T-helper 1 cell treated with Interleukin-12 subunit alpha and Interleukin-12 subunit beta and Interleukin-4 antibody, amounts not matched to agents 30 μg/mL and 1 μg/mL, for 36 hours (primary cell): ENCODE data around the gene PTPRM.

ENCODE experiments used
- H3K27ac Mint-ChIP-seq: one replicate; pipeline ENCODE4 v1.8.0; 2021; ENCODE audit warnings: mild to moderate bottlenecking, mixed read lengths
- H3K27me3 Mint-ChIP-seq: one replicate; pipeline ENCODE4 v1.8.0; 2021; ENCODE audit warnings: low read depth, mixed read lengths
- H3K36me3 Mint-ChIP-seq: one replicate; pipeline ENCODE4 v1.8.0; 2021; ENCODE audit warnings: low read depth, mixed read lengths
- H3K4me1 Mint-ChIP-seq: one replicate; pipeline ENCODE4 v1.8.0; 2021; ENCODE audit warnings: low read depth, mixed read lengths
- H3K4me3 Mint-ChIP-seq: one replicate; pipeline ENCODE4 v1.8.0; 2021; ENCODE audit warnings: mild to moderate bottlenecking, moderate library complexity, mixed read lengths
- H3K9me3 Mint-ChIP-seq: one replicate; pipeline ENCODE4 v1.8.0; 2021; ENCODE audit warnings: mixed read lengths

PTPRM gene

GRCh38 chr18:8029731-8030130, 462.6 kb downstream of the PTPRM start:
- no peak overlapping the region for H3K27ac Mint-ChIP-seq
- H3K4me3 Mint-ChIP-seq = no peak overlapping the region
- H3K9me3 Mint-ChIP-seq = no peaks in the 10 kb centered on the region
- no peaks in the 10 kb centered on the region for H3K36me3 Mint-ChIP-seq
- no peaks in the 10 kb centered on the region for H3K4me1 Mint-ChIP-seq
- no peaks in the 10 kb centered on the region for H3K27me3 Mint-ChIP-seq

- H3K27ac Mint-ChIP-seq = no peak overlapping the region
- H3K36me3 Mint-ChIP-seq = no peaks in the 10 kb centered on the region
- H3K4me1 Mint-ChIP-seq = no peaks in the 10 kb centered on the region
- no peaks in the 10 kb centered on the region for H3K27me3 Mint-ChIP-seq
- no peaks in the 10 kb centered on the region for H3K9me3 Mint-ChIP-seq
- H3K4me3 Mint-ChIP-seq = no peak overlapping the region
These were observed 463.1 kb downstream of the PTPRM start for GRCh38 chr18:8030201-8030600.

GRCh38 chr18:8031496-8031895, 464.4 kb downstream of the PTPRM start:
- no peaks in the 10 kb centered on the region for H3K9me3 Mint-ChIP-seq
- H3K27ac Mint-ChIP-seq = no peak overlapping the region
- no peaks in the 10 kb centered on the region for H3K4me1 Mint-ChIP-seq
- no peak overlapping the region for H3K4me3 Mint-ChIP-seq
- H3K36me3 Mint-ChIP-seq = no peaks in the 10 kb centered on the region
- no peaks in the 10 kb centered on the region for H3K27me3 Mint-ChIP-seq

DNA sequence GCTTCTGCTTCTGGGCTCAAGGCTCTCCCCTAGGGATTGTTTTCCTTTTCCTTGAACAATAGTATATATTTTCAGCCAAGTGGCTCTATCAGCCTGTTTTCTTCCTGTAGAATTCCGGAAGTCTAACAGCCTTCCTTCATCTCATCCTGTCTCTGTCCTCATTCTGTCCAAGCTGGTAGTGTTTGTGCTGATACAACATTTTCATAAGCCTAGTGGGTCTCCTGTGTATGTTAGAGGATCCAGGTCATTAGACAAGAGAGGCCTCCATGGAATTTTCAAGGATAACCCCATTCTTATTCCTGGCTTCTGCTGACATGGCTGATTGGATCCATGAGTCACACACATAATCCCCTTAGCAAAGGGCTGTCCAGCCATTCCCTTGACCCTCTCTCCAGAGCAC, 467.6 kb downstream of the PTPRM start:
- Mint-ChIP-seq H3K4me1 (no peaks in the 10 kb centered on the region), H3K4me3 (no peak overlapping the region), H3K36me3 (no peaks in the 10 kb centered on the region), H3K27ac (no peak overlapping the region), H3K27me3 (no peaks in the 10 kb centered on the region), H3K9me3 (no peaks in the 10 kb centered on the region)

DNA sequence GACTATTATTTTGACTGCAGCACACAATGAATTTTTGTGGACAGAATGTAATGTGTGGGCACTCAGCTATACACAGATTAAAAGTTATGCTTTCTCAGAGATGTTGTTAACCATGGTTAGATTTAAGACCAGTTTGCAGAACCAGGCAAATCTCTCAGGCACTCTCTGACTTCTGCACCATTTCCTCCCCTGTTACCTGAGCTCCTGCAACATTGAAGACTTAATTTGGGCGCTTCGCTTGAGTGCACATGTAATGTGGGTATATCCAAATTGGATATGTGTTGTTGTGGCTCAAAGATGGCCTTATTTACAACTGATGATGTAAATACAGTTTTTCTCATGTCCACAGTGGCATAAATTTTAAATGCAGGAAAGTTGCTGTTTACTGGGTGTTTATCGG, 469.4 kb downstream of the PTPRM start:
- Mint-ChIP-seq H3K27ac (no peak overlapping the region), H3K4me1 (no peaks in the 10 kb centered on the region)

GRCh38 chr18:8037296-8037695, 470.2 kb downstream of the PTPRM start:
- Mint-ChIP-seq H3K36me3 (no peaks in the 10 kb centered on the region), H3K27me3 (no peaks in the 10 kb centered on the region)

More for the DNA sequence above, 469.4 kb downstream of the PTPRM start:
- no peaks in the 10 kb centered on the region for H3K27me3 Mint-ChIP-seq
- H3K4me3 Mint-ChIP-seq = no peak overlapping the region
- H3K9me3 Mint-ChIP-seq = no peaks in the 10 kb centered on the region
- H3K36me3 Mint-ChIP-seq = no peaks in the 10 kb centered on the region

DNA sequence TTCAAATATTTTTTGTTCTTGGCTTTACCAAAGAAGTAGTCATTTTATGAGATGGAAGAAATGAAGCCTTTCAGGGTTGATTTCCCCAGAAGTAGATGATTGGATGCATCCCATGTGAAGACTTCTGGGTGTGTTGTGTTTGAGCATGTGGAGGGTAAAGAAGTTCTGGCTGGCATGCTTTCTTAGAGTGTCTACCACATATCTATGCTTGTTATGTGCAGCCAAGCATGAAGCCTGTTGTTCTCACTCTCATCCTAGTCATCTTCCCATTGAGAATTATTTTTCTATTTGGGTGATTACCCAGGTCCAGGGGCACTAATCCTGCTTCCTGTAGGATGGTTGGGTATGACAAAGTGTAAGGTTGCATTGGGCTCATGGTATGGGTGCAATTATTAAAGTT, 472.9 kb downstream of the PTPRM start:
- Mint-ChIP-seq H3K9me3 (no peaks in the 10 kb centered on the region), H3K27ac (no peak overlapping the region), H3K4me1 (no peaks in the 10 kb centered on the region), H3K27me3 (no peaks in the 10 kb centered on the region), H3K36me3 (no peaks in the 10 kb centered on the region), H3K4me3 (no peak overlapping the region)

More at GRCh38 chr18:8037296-8037695, 470.2 kb downstream of the PTPRM start:
- Mint-ChIP-seq H3K27ac (no peak overlapping the region), H3K9me3 (no peaks in the 10 kb centered on the region), H3K4me1 (no peaks in the 10 kb centered on the region), H3K4me3 (no peak overlapping the region)

DNA sequence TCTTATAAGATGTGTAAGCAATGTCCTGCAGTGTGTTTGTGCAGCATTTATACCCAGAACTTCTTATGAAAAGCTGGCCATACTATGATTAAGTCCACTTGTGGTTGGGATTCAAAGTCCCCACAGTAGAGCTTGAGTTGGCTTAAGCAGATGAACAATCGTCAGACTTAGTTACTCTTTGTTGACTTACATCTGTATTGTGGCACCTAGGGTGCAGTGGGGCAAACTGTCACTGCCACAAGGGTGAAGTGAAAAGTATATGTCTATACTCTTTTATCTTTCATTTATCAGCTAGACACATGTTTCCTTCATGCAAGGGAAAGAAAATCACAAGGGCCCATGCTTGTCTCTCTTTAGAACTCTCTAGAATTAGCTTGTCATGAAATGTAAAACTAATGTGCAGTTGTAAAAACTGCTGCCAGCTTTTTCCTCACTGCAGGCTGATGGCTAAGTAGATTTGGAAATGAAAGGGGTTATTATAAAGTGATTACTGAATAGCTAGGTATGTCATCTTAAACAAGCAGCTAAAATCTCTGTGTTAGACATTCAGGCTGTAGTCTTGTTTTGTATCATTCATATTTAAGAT, 474.5 kb downstream of the PTPRM start:
- H3K9me3 Mint-ChIP-seq = no peaks in the 10 kb centered on the region
- peaks cover 6% of the 10 kb centered on the region for H3K4me1 Mint-ChIP-seq
- H3K36me3 Mint-ChIP-seq = no peaks in the 10 kb centered on the region
- no peak overlapping the region for H3K27ac Mint-ChIP-seq
- H3K27me3 Mint-ChIP-seq = no peaks in the 10 kb centered on the region
- no peak overlapping the region for H3K4me3 Mint-ChIP-seq

DNA sequence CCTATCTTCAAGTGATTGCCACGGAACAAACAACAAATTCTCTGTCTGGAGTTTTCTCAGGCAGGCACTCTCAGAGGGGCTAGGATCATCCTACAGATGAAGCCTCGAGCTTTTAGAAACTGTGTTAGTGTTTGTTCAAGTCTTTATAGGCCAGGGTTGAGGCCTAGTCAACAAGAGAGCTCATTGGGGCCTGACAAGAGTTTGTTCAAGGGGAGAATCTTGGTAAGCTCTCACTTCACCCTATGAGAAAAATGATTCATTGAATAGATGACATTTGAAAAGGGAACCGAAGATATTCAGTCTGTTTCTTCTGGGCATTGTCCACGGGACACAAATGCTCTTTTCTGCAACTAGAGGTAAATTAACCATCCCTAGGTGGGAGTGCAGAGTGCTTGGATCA, 476.9 kb downstream of the PTPRM start:
- Mint-ChIP-seq H3K27ac (no peak overlapping the region), H3K4me1 (peaks cover 6% of the 10 kb centered on the region), H3K27me3 (no peaks in the 10 kb centered on the region), H3K36me3 (no peaks in the 10 kb centered on the region), H3K4me3 (no peak overlapping the region), H3K9me3 (no peaks in the 10 kb centered on the region)

GRCh38 chr18:8045160-8045883, 478.2 kb downstream of the PTPRM start:
- Mint-ChIP-seq H3K27me3 (no peaks in the 10 kb centered on the region), H3K9me3 (no peaks in the 10 kb centered on the region), H3K27ac (no peak overlapping the region), H3K4me1 (peaks cover 9% of the 10 kb centered on the region), H3K4me3 (no peak overlapping the region), H3K36me3 (no peaks in the 10 kb centered on the region)

- Mint-ChIP-seq H3K4me1 (peaks cover 12% of the 10 kb centered on the region), H3K36me3 (no peaks in the 10 kb centered on the region), H3K9me3 (no peaks in the 10 kb centered on the region), H3K27ac (no peak overlapping the region), H3K4me3 (no peak overlapping the region), H3K27me3 (no peaks in the 10 kb centered on the region)
These were observed 478.8 kb downstream of the PTPRM start for GRCh38 chr18:8045884-8046281.

DNA sequence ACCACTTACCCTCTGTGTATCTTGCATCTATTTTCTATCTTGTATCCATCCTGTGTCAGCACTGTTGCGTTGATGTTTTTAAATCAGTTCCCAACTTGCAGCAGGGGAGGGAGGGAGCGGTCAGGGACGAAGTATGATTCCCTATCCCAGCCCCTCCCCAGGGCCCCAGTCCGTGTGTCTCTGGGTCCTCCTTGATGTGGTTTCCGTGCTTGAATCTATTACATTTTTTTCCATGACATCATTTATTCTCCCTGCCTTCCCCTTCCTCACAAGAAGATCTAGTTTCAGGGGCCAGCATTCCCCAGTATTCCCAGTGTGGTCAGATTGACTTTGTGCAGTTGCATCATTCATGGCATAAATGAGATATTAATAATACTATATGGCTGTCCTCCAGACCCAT, 479.3 kb downstream of the PTPRM start:
- H3K27ac Mint-ChIP-seq = no peak overlapping the region

DNA sequence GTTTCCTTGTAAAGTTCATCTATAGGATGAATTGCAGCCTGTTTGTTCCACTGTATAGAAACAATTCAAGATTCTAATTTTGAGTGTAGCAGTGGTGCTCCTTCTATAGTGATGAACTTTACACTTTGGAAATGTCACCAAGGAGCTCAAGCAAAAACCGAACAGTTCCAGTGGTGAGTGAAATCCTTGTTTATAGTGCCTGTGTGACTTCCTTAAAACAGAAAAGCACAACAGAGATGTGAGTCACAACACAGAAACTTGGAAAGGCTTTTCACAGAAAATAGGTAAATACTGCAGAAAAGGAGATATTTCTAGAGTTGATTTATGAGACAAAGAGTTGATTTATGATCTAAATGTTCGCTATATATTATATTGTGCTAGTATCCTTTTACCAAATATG, 482.0 kb downstream of the PTPRM start:
- no peaks in the 10 kb centered on the region for H3K9me3 Mint-ChIP-seq
- no peaks in the 10 kb centered on the region for H3K27me3 Mint-ChIP-seq
- no peaks in the 10 kb centered on the region for H3K36me3 Mint-ChIP-seq
- peaks cover 16% of the 10 kb centered on the region for H3K4me1 Mint-ChIP-seq
- no peak overlapping the region for H3K4me3 Mint-ChIP-seq
- no peak overlapping the region for H3K27ac Mint-ChIP-seq

More for the DNA sequence above, 479.3 kb downstream of the PTPRM start:
- H3K36me3 Mint-ChIP-seq = no peaks in the 10 kb centered on the region
- H3K9me3 Mint-ChIP-seq = no peaks in the 10 kb centered on the region
- no peaks in the 10 kb centered on the region for H3K27me3 Mint-ChIP-seq
- peaks cover 14% of the 10 kb centered on the region for H3K4me1 Mint-ChIP-seq
- H3K4me3 Mint-ChIP-seq = no peak overlapping the region

GRCh38 chr18:8050616-8051329, 483.7 kb downstream of the PTPRM start:
- no peaks in the 10 kb centered on the region for H3K36me3 Mint-ChIP-seq
- H3K27me3 Mint-ChIP-seq = no peaks in the 10 kb centered on the region
- H3K27ac Mint-ChIP-seq = no peak overlapping the region
- H3K4me1 Mint-ChIP-seq = peaks cover 14% of the 10 kb centered on the region
- H3K4me3 Mint-ChIP-seq = no peak overlapping the region
- H3K9me3 Mint-ChIP-seq = no peaks in the 10 kb centered on the region

DNA sequence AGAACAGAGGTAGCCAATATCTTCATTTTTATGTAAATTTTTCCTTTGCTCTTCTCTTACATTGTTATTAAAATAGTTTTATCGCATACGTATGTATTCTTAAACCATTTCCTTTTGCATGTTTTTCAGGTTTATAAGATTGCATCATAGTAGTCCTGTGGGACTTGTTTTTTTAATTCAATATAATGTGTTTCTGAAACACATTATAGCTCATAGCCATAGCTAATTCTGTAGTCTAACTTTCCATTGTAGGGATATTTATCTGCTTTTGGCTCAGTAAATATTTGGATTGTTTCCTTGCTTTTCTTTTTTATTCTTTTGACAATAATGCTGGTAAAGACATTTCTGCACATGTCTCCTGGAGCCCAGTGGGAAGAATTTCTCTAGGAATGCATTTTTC, 484.3 kb downstream of the PTPRM start:
- no peak overlapping the region for H3K27ac Mint-ChIP-seq
- no peaks in the 10 kb centered on the region for H3K36me3 Mint-ChIP-seq
- H3K4me3 Mint-ChIP-seq = no peak overlapping the region
- H3K9me3 Mint-ChIP-seq = no peaks in the 10 kb centered on the region
- H3K27me3 Mint-ChIP-seq = no peaks in the 10 kb centered on the region
- peaks cover 12% of the 10 kb centered on the region for H3K4me1 Mint-ChIP-seq
